ENCODE data around the gene KMT2B.

GRCh38 chr19:35783469-35784434 is 65.9 kb downstream of the KMT2B start:
- TF ChIP-seq POLR2A (IDR thresholded peaks at IDR 0.05; ENCODE audit: low read length) (no peak), GATA1 (IDR thresholded peaks at IDR 0.05; ENCODE audit: low read depth, low read length) (no peak)
